Measurements from ENCODE around the gene BAG5. TPM values are rescaled to one million over a fixed set of nuclear protein-coding genes. Genes with fewer than 3 reads are reported as not detected.

Gene BAG5
- total and polyA plus RNA-seq, 2 of the 8 experiments (the other 6 are each of a cell fraction or from before 2014, with no cell fraction given) = 7.4 to 29.5 TPM

DNA sequence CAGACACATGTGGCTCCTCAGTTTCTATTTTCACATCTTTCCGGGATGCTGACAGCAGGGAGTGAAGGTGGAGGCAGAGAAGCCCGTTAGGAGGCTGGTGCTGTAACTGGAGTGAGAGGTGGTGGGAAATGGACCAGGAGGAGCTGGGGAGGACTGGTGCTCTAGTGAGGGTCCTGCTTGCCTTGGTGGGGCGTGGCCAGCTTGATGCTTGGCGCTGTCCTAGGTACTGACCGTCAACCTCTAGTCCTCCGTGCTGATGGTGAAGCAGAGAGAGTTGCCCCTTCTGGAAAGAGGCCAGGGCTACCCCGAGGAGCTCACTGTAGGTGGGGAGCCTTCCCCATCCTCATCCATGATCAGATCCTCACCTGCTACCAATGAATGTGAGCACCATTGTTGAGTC is 32.1 kb downstream of the BAG5 start:
- Histone ChIP-seq H3K79me1 (ENCODE audit: low read depth, low read length) (peaks cover 24% of the 10 kb centered on the region), H3K9ac (replicated peaks in 1 of 4; ENCODE audit: extremely low read depth in 1 of 4, low read depth in 3 of 4, low read length in 3 of 4) (no peak overlapping the region), H4K8ac (ENCODE audit: extremely low read depth, insufficient read depth, low read length) (no peak overlapping the region), H2AK5ac (ENCODE audit: low read depth, low read length) (no peak overlapping the region), H2BK120ac (replicated peaks; ENCODE audit: low read depth, low read length) (no peak overlapping the region), H3K14ac (ENCODE audit: insufficient read length) (no peak overlapping the region), H3K4ac (replicated peaks; ENCODE audit: insufficient read length, low read depth, low read length) (no peak overlapping the region), H2BK12ac (ENCODE audit: low read depth, low read length) (no peak overlapping the region), H3K23me2 (ENCODE audit: low read depth, low read length) (peaks cover 8% of the 10 kb centered on the region; the same call in 1 of the 2 replicates), H3K4me1 (replicated peaks in 1 of 4; ENCODE audit: control insufficient read depth in 3 of 4, insufficient read depth in 4 of 4, low read length in 3 of 4) (peaks cover 0 to 12% (median 10%) of the 10 kb centered on the region in 4 experiments; a peak in 6 of 7 replicates), H3K23ac (ENCODE audit: insufficient read length) (no peak overlapping the region), H2BK5ac (ENCODE audit: low read depth, low read length) (no peak overlapping the region), H3K79me2 (ENCODE audit: control insufficient read depth in 1 of 2, insufficient read depth in 2 of 2, low read length in 2 of 2) (peaks cover 5 to 20% of the 10 kb centered on the region in 2 experiments; a peak in 3 of 4 replicates), H3K9me3 (ENCODE audit: insufficient read depth in 2 of 2, low read depth in 1 of 2, low read length in 1 of 2) (no peaks in the 10 kb centered on the region), H3K27me3 (replicated peaks in 1 of 4; ENCODE audit: control insufficient read depth in 3 of 4, extremely low read depth in 1 of 4, insufficient read depth in 3 of 4, low read length in 3 of 4) (peaks cover 0 to 6% (median 0%) of the 10 kb centered on the region in 4 experiments; a peak in 2 of 7 replicates), H4K20me1 (replicated peaks in 1 of 2; ENCODE audit: control insufficient read depth in 1 of 2, insufficient read depth in 2 of 2, low read length in 2 of 2) (peaks cover 13 to 37% of the 10 kb centered on the region in 2 experiments), H3K18ac (ENCODE audit: extremely low read depth, low read length) (no peak overlapping the region), H3K27ac (ENCODE audit: low read depth, low read length) (no peak overlapping the region), H2BK15ac (ENCODE audit: low read length) (no peak overlapping the region), H3K36me3 (ENCODE audit: control insufficient read depth in 2 of 4, insufficient read depth in 4 of 4, low read length in 3 of 4) (peaks cover 0 to 17% (median 1%) of the 10 kb centered on the region in 4 experiments; a peak in 3 of 8 replicates), H4K5ac (ENCODE audit: insufficient read length, low read depth, low read length) (no peak overlapping the region), H2BK20ac (ENCODE audit: low read length) (no peak overlapping the region), H2AFZ (ENCODE audit: low read length) (no peak overlapping the region), H3K56ac (replicated peaks; ENCODE audit: insufficient read length, low read depth, low read length) (no peak overlapping the region), H3K4me3 (ENCODE audit: extremely low read depth in 1 of 4, insufficient read depth in 2 of 4, low read depth in 3 of 4, low read length in 4 of 4) (peak overlapping the region in 2 of 4 experiments; percentile 96 to 97; a peak in 2 of 8 replicates), H4K91ac (replicated peaks; ENCODE audit: insufficient read length, low read length) (no peak overlapping the region), H3K4me2 (ENCODE audit: insufficient read depth in 1 of 2, low read depth in 2 of 2, low read length in 2 of 2) (peak overlapping the region; percentile 87 to 97; a peak in 2 of 4 replicates)
- 76% methylated on average over 7 of the region's 7 CpGs; no CpG with 5 or more reads in 1 of the 2 experiments for WGBS, 2 experiments (ENCODE audit: extremely low coverage in 1 of 2, insufficient coverage in 1 of 2, insufficient read length in 1 of 2, insufficient replicate concordance in 2 of 2, low coverage in 1 of 2, low lambda C conversion rate in 2 of 2, missing lambda C conversion rate in 1 of 2)
- CTCF ChIA-PET (ENCODE audit: partially characterized antibody) = interaction anchor here (0.6 to 28.8 kb wide), 5 partner anchors 16 to 425 kb away, joined by 3 to 921 read pairs (median 3); partner anchors contain the start of gene CKB
- POLR2A ChIA-PET (ENCODE audit: partially characterized antibody) = interaction anchor here (0.6 to 29.8 kb wide), 8 partner anchors 10 to 165 kb away, joined by 3 to 844 read pairs (median 4); partner anchors contain the start of genes BAG5 and CKB
- no peak for FAIRE-seq
- DNase-seq (ENCODE audit: low read depth in 1 of 2, low spot score in 2 of 2) = peak in 1 of 2 experiments; percentile 78
- TF ChIP-seq RNF2 (IDR thresholded peaks at IDR 0.05; ENCODE audit: borderline replicate concordance, low read depth, low read length, missing control alignments, poor library complexity, severe bottlenecking) (no peak), ASH2L (IDR thresholded peaks at IDR 0.05; ENCODE audit: low read length) (no peak), TCF12 (IDR thresholded peaks at IDR 0.05; ENCODE audit: low read depth, low read length) (no peak), JUND (IDR thresholded peaks at IDR 0.05; ENCODE audit: low read length) (no peak), MAFK (IDR thresholded peaks at IDR 0.05; ENCODE audit: low read depth, low read length) (no peak)
- TF ChIP-seq, protein P1, sequence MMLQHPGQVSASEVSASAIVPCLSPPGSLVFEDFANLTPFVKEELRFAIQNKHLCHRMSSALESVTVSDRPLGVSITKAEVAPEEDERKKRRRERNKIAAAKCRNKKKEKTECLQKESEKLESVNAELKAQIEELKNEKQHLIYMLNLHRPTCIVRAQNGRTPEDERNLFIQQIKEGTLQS (IDR thresholded peaks at IDR 0.05; ENCODE audit: insufficient read depth, low read depth, low read length) = no peak
- TF ChIP-seq, protein P2, sequence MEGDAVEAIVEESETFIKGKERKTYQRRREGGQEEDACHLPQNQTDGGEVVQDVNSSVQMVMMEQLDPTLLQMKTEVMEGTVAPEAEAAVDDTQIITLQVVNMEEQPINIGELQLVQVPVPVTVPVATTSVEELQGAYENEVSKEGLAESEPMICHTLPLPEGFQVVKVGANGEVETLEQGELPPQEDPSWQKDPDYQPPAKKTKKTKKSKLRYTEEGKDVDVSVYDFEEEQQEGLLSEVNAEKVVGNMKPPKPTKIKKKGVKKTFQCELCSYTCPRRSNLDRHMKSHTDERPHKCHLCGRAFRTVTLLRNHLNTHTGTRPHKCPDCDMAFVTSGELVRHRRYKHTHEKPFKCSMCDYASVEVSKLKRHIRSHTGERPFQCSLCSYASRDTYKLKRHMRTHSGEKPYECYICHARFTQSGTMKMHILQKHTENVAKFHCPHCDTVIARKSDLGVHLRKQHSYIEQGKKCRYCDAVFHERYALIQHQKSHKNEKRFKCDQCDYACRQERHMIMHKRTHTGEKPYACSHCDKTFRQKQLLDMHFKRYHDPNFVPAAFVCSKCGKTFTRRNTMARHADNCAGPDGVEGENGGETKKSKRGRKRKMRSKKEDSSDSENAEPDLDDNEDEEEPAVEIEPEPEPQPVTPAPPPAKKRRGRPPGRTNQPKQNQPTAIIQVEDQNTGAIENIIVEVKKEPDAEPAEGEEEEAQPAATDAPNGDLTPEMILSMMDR (IDR thresholded peaks at IDR 0.05; ENCODE audit: control extremely low read depth in 1 of 3, insufficient read depth in 1 of 3, low read depth in 1 of 3, low read length in 3 of 3) = no peak
- TF ChIP-seq, protein P3, sequence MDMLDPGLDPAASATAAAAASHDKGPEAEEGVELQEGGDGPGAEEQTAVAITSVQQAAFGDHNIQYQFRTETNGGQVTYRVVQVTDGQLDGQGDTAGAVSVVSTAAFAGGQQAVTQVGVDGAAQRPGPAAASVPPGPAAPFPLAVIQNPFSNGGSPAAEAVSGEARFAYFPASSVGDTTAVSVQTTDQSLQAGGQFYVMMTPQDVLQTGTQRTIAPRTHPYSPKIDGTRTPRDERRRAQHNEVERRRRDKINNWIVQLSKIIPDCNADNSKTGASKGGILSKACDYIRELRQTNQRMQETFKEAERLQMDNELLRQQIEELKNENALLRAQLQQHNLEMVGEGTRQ (IDR thresholded peaks at IDR 0.05; ENCODE audit: low read length) = no peak

Data from H1 (cell line).